ENCODE measurements around the gene PTPMT1. TPM values are rescaled to one million over a fixed set of nuclear protein-coding genes. Genes with fewer than 3 reads are reported as not detected.

Gene PTPMT1
- polyA plus RNA-seq, 4 donors, result 36.7 to 57.6 (median 51.7) TPM

GRCh38 chr11:47605921-47606320, 40.5 kb downstream of the PTPMT1 start:
- no peak for DNase-seq (ENCODE audit: low read depth in 4 of 4, low spot score in 3 of 4)

- no peak for DNase-seq (ENCODE audit: low read depth in 4 of 4, low spot score in 3 of 4)
Observed at GRCh38 chr11:47606731-47607130, 41.3 kb downstream of the PTPMT1 start.

GRCh38 chr11:47607380-47607779, 42.0 kb downstream of the PTPMT1 start:
- no peak for DNase-seq (ENCODE audit: low read depth in 4 of 4, low spot score in 3 of 4)

GRCh38 chr11:47609675-47610074, 44.3 kb downstream of the PTPMT1 start:
- DNase-seq (ENCODE audit: low read depth in 4 of 4, low spot score in 3 of 4), result no peak

GRCh38 chr11:47611348-47611794, 46.0 kb downstream of the PTPMT1 start:
- no peak for DNase-seq (ENCODE audit: low read depth in 4 of 4, low spot score in 3 of 4)

GRCh38 chr11:47615249-47615648, 49.9 kb downstream of the PTPMT1 start:
- DNase-seq (ENCODE audit: low read depth in 4 of 4, low spot score in 3 of 4), result no peak

- DNase-seq (ENCODE audit: low read depth in 4 of 4, low spot score in 3 of 4), result peak in 1 of 4 donors; percentile 31
Observed at GRCh38 chr11:47616726-47617416, 51.5 kb downstream of the PTPMT1 start.

GRCh38 chr11:47617417-47617809, 52.0 kb downstream of the PTPMT1 start:
- no peak for DNase-seq (ENCODE audit: low read depth in 4 of 4, low spot score in 3 of 4)

GRCh38 chr11:47620836-47621378, 55.5 kb downstream of the PTPMT1 start:
- no peak for DNase-seq (ENCODE audit: low read depth in 4 of 4, low spot score in 3 of 4)

Other genes starting within 250 kb of the PTPMT1 start
- under 1 TPM in 3 of 4 donors, not detected in 1; 0.03 to 0.14 (median 0.07) TPM for gene MYBPC3, start 212.9 kb upstream of the PTPMT1 start, polyA plus RNA-seq (ENCODE audit: insufficient read length in 4 of 4)
- gene SPI1, start 187.1 kb upstream of the PTPMT1 start, polyA plus RNA-seq (ENCODE audit: insufficient read length in 4 of 4), result 1 to 10 TPM; 3.4 to 7.8 (median 4.4) TPM
- 10 to 100 TPM; 42.6 to 72.0 (median 45.5) TPM for gene SLC39A13, start 157.0 kb upstream of the PTPMT1 start, polyA plus RNA-seq (ENCODE audit: insufficient read length in 4 of 4)
- gene PSMC3, start 139.2 kb upstream of the PTPMT1 start, polyA plus RNA-seq (ENCODE audit: insufficient read length in 4 of 4), result 100 to 1,000 TPM; 108 to 161 (median 148) TPM
- gene RAPSN, start 116.5 kb upstream of the PTPMT1 start, polyA plus RNA-seq (ENCODE audit: insufficient read length in 4 of 4), result under 1 TPM in 2 of 4 donors, not detected in 2; 0.17 to 0.26 TPM
- 100 to 1,000 TPM in 2 of 4 donors, 10 to 100 TPM in 2; 76.5 to 122 (median 106) TPM for gene CELF1, start 12.5 kb upstream of the PTPMT1 start, polyA plus RNA-seq (ENCODE audit: insufficient read length in 4 of 4)
- gene KBTBD4, start 13.4 kb downstream of the PTPMT1 start, polyA plus RNA-seq (ENCODE audit: insufficient read length in 4 of 4), result 10 to 100 TPM; 21.2 to 26.5 (median 25.0) TPM
- 100 to 1,000 TPM in 3 of 4 donors, 10 to 100 TPM in 1; 80.5 to 151 (median 147) TPM for gene NDUFS3, start 13.5 kb downstream of the PTPMT1 start, polyA plus RNA-seq (ENCODE audit: insufficient read length in 4 of 4)
- gene FAM180B, start 21.1 kb downstream of the PTPMT1 start, polyA plus RNA-seq (ENCODE audit: insufficient read length in 4 of 4), result 1 to 10 TPM in 1 of 4 donors, under 1 TPM in 3; 0.11 to 4.0 (median 0.37) TPM
- 10 to 100 TPM in 2 of 4 donors, 1 to 10 TPM in 2; 6.1 to 12.8 (median 9.5) TPM for gene C1QTNF4, start 28.8 kb downstream of the PTPMT1 start, polyA plus RNA-seq (ENCODE audit: insufficient read length in 4 of 4)
- gene MTCH2, start 77.0 kb downstream of the PTPMT1 start, polyA plus RNA-seq (ENCODE audit: insufficient read length in 4 of 4), result 100 to 1,000 TPM in 3 of 4 donors, 10 to 100 TPM in 1; 50.1 to 123 (median 110) TPM
- gene AGBL2, start 149.8 kb downstream of the PTPMT1 start, polyA plus RNA-seq (ENCODE audit: insufficient read length in 4 of 4), result 10 to 100 TPM in 1 of 4 donors, 1 to 10 TPM in 3; 4.5 to 14.1 (median 8.6) TPM
- 100 to 1,000 TPM; 102 to 181 (median 131) TPM for gene FNBP4, start 201.7 kb downstream of the PTPMT1 start, polyA plus RNA-seq (ENCODE audit: insufficient read length in 4 of 4)